B cell (primary cell): Measurements from ENCODE around the gene JMJD6.

Source experiments
- EZH2 ChIP-seq: IDR thresholded peaks from 2 replicates; pipeline ENCODE4 v1.6.1; 2012; ENCODE audit warnings: borderline replicate concordance, low read depth, mild to moderate bottlenecking, moderate library complexity, low read length; ENCODE audit not compliant: insufficient read depth, poor library complexity, severe bottlenecking
- TF ChIP-seq, protein P1 (sequence below): fragments of 200-600 bp; IDR thresholded peaks from one replicate; pipeline ENCODE4 v1.8.0; 2022; ENCODE audit warnings: antibody characterized with exemption, mild to moderate bottlenecking

DNA sequence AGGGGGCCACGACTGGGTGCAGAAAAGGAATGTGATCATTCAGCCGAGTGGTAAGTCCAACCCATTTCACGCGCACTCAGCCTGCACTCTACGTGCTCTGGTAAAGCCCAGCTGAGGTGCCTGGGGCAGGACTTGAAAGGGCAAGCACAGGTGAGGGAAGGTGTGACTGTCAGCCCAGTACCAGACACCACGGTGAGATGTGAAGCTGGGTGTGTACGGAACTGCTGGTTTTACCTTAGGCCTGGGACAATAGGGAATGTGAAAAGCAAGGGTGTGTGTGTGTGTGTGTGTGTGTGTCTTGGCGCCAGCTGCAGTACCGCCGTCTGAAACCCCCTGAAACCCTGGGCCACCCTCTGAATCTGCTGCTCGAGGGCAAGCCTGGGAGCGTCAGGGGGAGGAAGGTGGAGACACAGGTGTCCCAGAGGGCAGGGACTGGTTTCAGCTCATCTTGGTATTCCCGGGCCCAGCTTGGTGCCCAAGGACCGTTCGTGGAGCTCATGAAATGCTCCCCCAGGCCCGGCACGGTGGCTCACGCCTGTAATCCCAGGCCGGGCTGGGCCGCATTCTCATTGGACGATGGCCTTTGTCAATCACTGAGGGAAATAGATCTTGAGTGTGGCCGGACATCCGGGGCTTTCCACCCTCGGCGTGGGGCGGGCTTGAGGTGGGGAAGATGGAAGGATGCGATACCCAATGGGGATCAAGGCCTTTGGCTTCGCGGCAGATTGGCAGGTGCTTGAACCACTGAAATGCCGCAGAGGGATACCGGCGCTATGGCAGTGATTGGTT lies 55.1 kb downstream of the JMJD6 start:
- TF ChIP-seq, protein P1, sequence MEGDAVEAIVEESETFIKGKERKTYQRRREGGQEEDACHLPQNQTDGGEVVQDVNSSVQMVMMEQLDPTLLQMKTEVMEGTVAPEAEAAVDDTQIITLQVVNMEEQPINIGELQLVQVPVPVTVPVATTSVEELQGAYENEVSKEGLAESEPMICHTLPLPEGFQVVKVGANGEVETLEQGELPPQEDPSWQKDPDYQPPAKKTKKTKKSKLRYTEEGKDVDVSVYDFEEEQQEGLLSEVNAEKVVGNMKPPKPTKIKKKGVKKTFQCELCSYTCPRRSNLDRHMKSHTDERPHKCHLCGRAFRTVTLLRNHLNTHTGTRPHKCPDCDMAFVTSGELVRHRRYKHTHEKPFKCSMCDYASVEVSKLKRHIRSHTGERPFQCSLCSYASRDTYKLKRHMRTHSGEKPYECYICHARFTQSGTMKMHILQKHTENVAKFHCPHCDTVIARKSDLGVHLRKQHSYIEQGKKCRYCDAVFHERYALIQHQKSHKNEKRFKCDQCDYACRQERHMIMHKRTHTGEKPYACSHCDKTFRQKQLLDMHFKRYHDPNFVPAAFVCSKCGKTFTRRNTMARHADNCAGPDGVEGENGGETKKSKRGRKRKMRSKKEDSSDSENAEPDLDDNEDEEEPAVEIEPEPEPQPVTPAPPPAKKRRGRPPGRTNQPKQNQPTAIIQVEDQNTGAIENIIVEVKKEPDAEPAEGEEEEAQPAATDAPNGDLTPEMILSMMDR, result no peak
- TF ChIP-seq EZH2, result no peak
